ENCODE measurements around the gene SLC4A8. TPM values are rescaled to one million over a fixed set of nuclear protein-coding genes. Genes with fewer than 3 reads are reported as not detected.

Gene SLC4A8
- total RNA-seq, 1 donor from 2014 or later = 0.14 TPM

- Histone ChIP-seq H3K27me3 (ENCODE audit: low read depth) (peaks cover 12% of the 10 kb centered on the region), H3K36me3 (no peaks in the 10 kb centered on the region), H3K27ac (replicated peaks) (no peak overlapping the region), H3K9me3 (replicated peaks) (no peaks in the 10 kb centered on the region), H3K4me3 (no peak overlapping the region), H3K4me1 (no peaks in the 10 kb centered on the region)
- TF ChIP-seq CTCF (IDR thresholded peaks at IDR 0.05; ENCODE audit: borderline replicate concordance) = no peak
- intact Hi-C loops (cut with micrococcal nuclease) = no loop called here
- DNase-seq = no peak
Measured at GRCh38 chr12:51522696-51523095, 98.1 kb downstream of the SLC4A8 start.

- no peaks in the 10 kb centered on the region for H3K9me3 ChIP-seq (replicated peaks)
- no peak overlapping the region for H3K27ac ChIP-seq (replicated peaks)
- no peaks in the 10 kb centered on the region for H3K36me3 ChIP-seq
- H3K4me1 ChIP-seq = no peaks in the 10 kb centered on the region
- H3K4me3 ChIP-seq = no peak overlapping the region
- H3K27me3 ChIP-seq (ENCODE audit: low read depth) = peaks cover 30% of the 10 kb centered on the region
- no peak for TF ChIP-seq CTCF (IDR thresholded peaks at IDR 0.05; ENCODE audit: borderline replicate concordance)
- intact Hi-C loops (cut with micrococcal nuclease) = no loop called here
- DNase-seq = no peak
Measured at GRCh38 chr12:51524386-51524901, 99.8 kb downstream of the SLC4A8 start.

GRCh38 chr12:51525518-51525917, 100.9 kb downstream of the SLC4A8 start:
- no peaks in the 10 kb centered on the region for H3K4me1 ChIP-seq
- no peaks in the 10 kb centered on the region for H3K36me3 ChIP-seq
- H3K9me3 ChIP-seq (replicated peaks) = no peaks in the 10 kb centered on the region
- intact Hi-C loops (cut with micrococcal nuclease) = no loop called here
- H3K27ac ChIP-seq (replicated peaks) = no peak overlapping the region
- H3K27me3 ChIP-seq (ENCODE audit: low read depth) = peaks cover 40% of the 10 kb centered on the region
- no peak for DNase-seq
- no peak for TF ChIP-seq CTCF (IDR thresholded peaks at IDR 0.05; ENCODE audit: borderline replicate concordance)
- H3K4me3 ChIP-seq = no peak overlapping the region

GRCh38 chr12:51527966-51528365, 103.3 kb downstream of the SLC4A8 start:
- Histone ChIP-seq H3K9me3 (replicated peaks) (no peaks in the 10 kb centered on the region), H3K27ac (replicated peaks) (no peak overlapping the region), H3K4me3 (no peak overlapping the region), H3K4me1 (peaks cover 4% of the 10 kb centered on the region), H3K27me3 (ENCODE audit: low read depth) (peaks cover 64% of the 10 kb centered on the region), H3K36me3 (no peaks in the 10 kb centered on the region)
- intact Hi-C loops (cut with micrococcal nuclease) = no loop called here
- DNase-seq = no peak
- no peak for TF ChIP-seq CTCF (IDR thresholded peaks at IDR 0.05; ENCODE audit: borderline replicate concordance)

- Histone ChIP-seq H3K36me3 (no peaks in the 10 kb centered on the region), H3K27me3 (ENCODE audit: low read depth) (peaks cover 75% of the 10 kb centered on the region), H3K4me3 (no peak overlapping the region), H3K27ac (replicated peaks) (no peak overlapping the region), H3K4me1 (peaks cover 4% of the 10 kb centered on the region), H3K9me3 (replicated peaks) (no peaks in the 10 kb centered on the region)
- no peak for DNase-seq
- no peak for TF ChIP-seq CTCF (IDR thresholded peaks at IDR 0.05; ENCODE audit: borderline replicate concordance)
- intact Hi-C loops (cut with micrococcal nuclease) = no loop called here
Measured at GRCh38 chr12:51528852-51529650, 104.4 kb downstream of the SLC4A8 start.

Data from left ventricle myocardium inferior (tissue), 1 donor.